HCT116 (cell line): ENCODE data around the gene IL17RE. TPM values are rescaled to one million over a fixed set of nuclear protein-coding genes. Genes with fewer than 3 reads are reported as not detected.

Source experiments
- ATAC-seq: fragments of 200-7000 bp; cut with Tn5 transposase; 2 replicates; pipeline ENCODE4 v1.9.1; 2020; ENCODE audit warnings: mild to moderate bottlenecking, moderate library complexity
- BruUV-seq: library from RNA; stranded (reverse); fragments of 400-500 nt; replicated peaks from 2 replicates; lab custom pipeline; 2021; lab: Mats Ljungman, UMichigan
- CTCF ChIA-PET: fragments of 300-600 bp; sonication (Branson Sonifier 250); formaldehyde crosslinking; loops from one replicate; lab custom pipeline; 2021; ENCODE audit warnings: antibody characterized with exemption; lab: Charles Lee
- POLR2A ChIA-PET: fragments of 300-600, 350-600 bp; sonication (Branson Sonifier 250); formaldehyde crosslinking; loops from one replicate; lab custom pipeline; 2021; ENCODE audit warnings: antibody characterized with exemption; lab: Charles Lee
- RAD21 ChIA-PET, 2 experiments: fragments of 300-600 bp; sonication (Branson Sonifier 250); formaldehyde crosslinking; loops; one replicate each; lab custom pipeline; 2023; ENCODE audit warnings: low total read pairs in 2 of 2; ENCODE audit not compliant: uncharacterized antibody in 2 of 2, unreplicated experiment in 2 of 2, low non-redundant PET in 1 of 2; lab: Charles Lee
- DNase-seq: peaks from one replicate; pipeline ENCODE4 v3.0.0-alpha.2; 2010; ENCODE audit warnings: low read depth, low spot score
- H2AFZ ChIP-seq: fragments of 200-600 bp; shearing (Covaris generic), sonication (generic); 2 replicates; pipeline ENCODE4 v1.6.1; 2017; ENCODE audit warnings: low read depth, mixed run types, mixed read lengths, antibody characterized with exemption, low read length; ENCODE audit not compliant: poor library complexity, severe bottlenecking
- H3K27ac ChIP-seq: 2 replicates; pipeline ENCODE4 v1.5.1; 2012; ENCODE audit warnings: low read depth, low read length
- H3K27me3 ChIP-seq: fragments of 200-600 bp; sonication (generic); 2 replicates; pipeline ENCODE4 v1.6.1; 2016; ENCODE audit warnings: mixed run types, low read length, mixed read lengths; ENCODE audit not compliant: insufficient read depth
- H3K36me3 ChIP-seq, 2 experiments: fragments of 200-500 bp in 1 of 2; fragments of 200-600 bp in 1 of 2; sonication (Bioruptor generic) in 1 of 2; sonication (generic) in 1 of 2; 2 replicates each; pipeline versions ENCODE4 v1.5.1 to v1.6.1; 2014 to 2016; ENCODE audit warnings: low read length in 2 of 2, inconsistent platforms in 1 of 2, mixed read lengths in 1 of 2, mixed run types in 1 of 2; ENCODE audit not compliant: insufficient read depth in 2 of 2, control insufficient read depth in 1 of 2
- H3K4me1 ChIP-seq, 2 experiments: fragments of 200-600 bp in 1 of 2; sonication (generic) in 1 of 2; 2 replicates each; pipeline versions ENCODE4 v1.5.1 to v1.6.1; 2012 to 2017; ENCODE audit warnings: low read length in 2 of 2, inconsistent platforms in 1 of 2, mild to moderate bottlenecking in 1 of 2, mixed read lengths in 1 of 2, mixed run types in 1 of 2, moderate library complexity in 1 of 2; ENCODE audit not compliant: insufficient read depth in 2 of 2, control insufficient read depth in 1 of 2
- H3K4me2 ChIP-seq: fragments of 200-600 bp; sonication (generic); 2 replicates; pipeline ENCODE4 v1.6.1; 2017; ENCODE audit warnings: mixed run types, low read length, mixed read lengths
- H3K4me3 ChIP-seq, 2 experiments: fragments of 200-600 bp in 1 of 2; sonication (generic) in 1 of 2; replicated peaks in 1 of 2; 2 replicates each; pipeline ENCODE4 v1.5.1; 2011 to 2016; ENCODE audit warnings: low read length in 2 of 2, control low read depth in 1 of 2, low read depth in 1 of 2, mild to moderate bottlenecking in 1 of 2, mixed read lengths in 1 of 2, mixed run types in 1 of 2
- H3K79me2 ChIP-seq: fragments of 200-600 bp; sonication (generic); 2 replicates; pipeline ENCODE4 v1.6.1; 2017; ENCODE audit warnings: mild to moderate bottlenecking, mixed run types, low read length, moderate library complexity, mixed read lengths; ENCODE audit not compliant: insufficient read depth
- H3K9ac ChIP-seq: fragments of 200-600 bp; sonication (generic); 2 replicates; pipeline ENCODE4 v1.6.1; 2016; ENCODE audit warnings: low read length, mixed read lengths
- H3K9me2 ChIP-seq: fragments of 200-600 bp; sonication (generic), shearing (Covaris generic); 2 replicates; pipeline ENCODE4 v1.6.1; 2017; ENCODE audit warnings: mixed run types, mild to moderate bottlenecking, moderate library complexity; ENCODE audit not compliant: insufficient read depth
- H3K9me3 ChIP-seq, 2 experiments: fragments of 200-500 bp in 1 of 2; fragments of 200-600 bp in 1 of 2; sonication (Bioruptor generic) in 1 of 2; sonication (generic) in 1 of 2; 2 replicates each; pipeline ENCODE4 v1.6.1; 2014 to 2017; ENCODE audit warnings: low read length in 2 of 2, mixed read lengths in 2 of 2, inconsistent platforms in 1 of 2, low read depth in 1 of 2, mild to moderate bottlenecking in 1 of 2, mixed run types in 1 of 2, moderate library complexity in 1 of 2; ENCODE audit not compliant: control insufficient read depth in 1 of 2, insufficient read depth in 1 of 2
- H4K20me1 ChIP-seq: fragments of 200-600 bp; sonication (generic), shearing (Covaris generic); 2 replicates; pipeline ENCODE4 v1.6.1; 2017; ENCODE audit warnings: mixed run types, mild to moderate bottlenecking, moderate library complexity; ENCODE audit not compliant: insufficient read depth
- ELF1 ChIP-seq: IDR thresholded peaks from 2 replicates; pipeline ENCODE4 v1.6.1; 2012; ENCODE audit warnings: low read depth, borderline replicate concordance
- EZH2phosphoT487 ChIP-seq: fragments of 200-600 bp; IDR thresholded peaks from 2 replicates; pipeline ENCODE4 v1.6.1; 2018; ENCODE audit warnings: antibody characterized with exemption, borderline replicate concordance
- FOSL1 ChIP-seq: IDR thresholded peaks from 2 replicates; pipeline ENCODE4 v1.6.1; 2012; ENCODE audit warnings: low read depth
- JUND ChIP-seq: IDR thresholded peaks from 2 replicates; pipeline ENCODE4 v1.6.1; 2012
- MAX ChIP-seq: IDR thresholded peaks from 2 replicates; pipeline ENCODE4 v1.6.1; 2012
- REST ChIP-seq: IDR thresholded peaks from 2 replicates; pipeline ENCODE4 v1.6.1; 2012; ENCODE audit warnings: low read depth
- SIN3A ChIP-seq: IDR thresholded peaks from 2 replicates; pipeline ENCODE4 v1.6.1; 2012; ENCODE audit warnings: low read depth
- SP1 ChIP-seq: IDR thresholded peaks from 2 replicates; pipeline ENCODE4 v1.6.1; 2012; ENCODE audit warnings: low read depth
- SRF ChIP-seq: IDR thresholded peaks from 2 replicates; pipeline ENCODE4 v1.6.1; 2012; ENCODE audit warnings: low read depth
- ZNF274 ChIP-seq: fragments of 200-500 bp; sonication (Bioruptor generic); IDR thresholded peaks from 2 replicates; pipeline ENCODE4 v1.6.1; 2014; ENCODE audit warnings: mild to moderate bottlenecking, low read depth, low read length, inconsistent platforms
- intact Hi-C: fragments of 100-400 bp; cut with micrococcal nuclease; formaldehyde crosslinking; loops from 2 replicates; pipeline ENCODE4 v1.10.0; 2022
- total RNA-seq: library from RNA; stranded (reverse); gene quantifications from one replicate; pipeline ENCODE4 v1.2.1, GENCODE V29; 2021; ENCODE audit not compliant: unreplicated experiment

The IL17RE gene
- total RNA-seq, 1 experiment from 2014 or later: 14.3 TPM

- TF ChIP-seq REST (no peak), EZH2phosphoT487 (no peak), FOSL1 (no peak), ZNF274 (no peak), SP1 (no peak), ELF1 (no peak), JUND (no peak), SIN3A (no peak)
- TF ChIP-seq, all 23 proteins: peak for 7
These were observed 44.7 kb downstream of the IL17RE start (continued) for GRCh38 chr3:9947025-9947995.

GRCh38 chr3:9948586-9948985 is 45.9 kb downstream of the IL17RE start:
- Histone ChIP-seq H3K79me2 (peaks cover 6% of the 10 kb centered on the region; the same call in 1 of the 2 replicates), H3K36me3 (peaks cover 0 to 6% of the 10 kb centered on the region in 2 experiments; a peak in 1 of 4 replicates), H3K27me3 (no peaks in the 10 kb centered on the region), H2AFZ (no peak overlapping the region), H3K4me1 (peaks cover 7 to 28% of the 10 kb centered on the region in 2 experiments; a peak in 3 of 4 replicates), H3K9ac (no peak overlapping the region), H3K4me2 (peak overlapping the region; percentile 94; the same call in 1 of the 2 replicates), H3K27ac (no peak overlapping the region), H3K9me3 (no peaks in the 10 kb centered on the region), H4K20me1 (no peaks in the 10 kb centered on the region), H3K9me2 (no peaks in the 10 kb centered on the region), H3K4me3 (no peak overlapping the region)
- TF ChIP-seq MAX (no peak), FOSL1 (no peak), REST (no peak), SRF (no peak)
- ATAC-seq: no peak
- ChIA-PET CTCF (no interaction called here), POLR2A (no interaction called here), RAD21 (no interaction called here)
- BruUV-seq: no TSS peak
- intact Hi-C loops: loop anchor here (5.0 to 10.0 kb wide), 3 partner anchors 231 to 446 kb away; no protein-coding TSS in a partner anchor
- no peak for DNase-seq
